Measurements from ENCODE around the gene CHCHD3.
"Not testable (repeated sequence)": the region's sequence is repeated elsewhere in the genome, so short reads cannot be mapped to it uniquely, and the experiment has no call there.

CHCHD3 gene

DNA sequence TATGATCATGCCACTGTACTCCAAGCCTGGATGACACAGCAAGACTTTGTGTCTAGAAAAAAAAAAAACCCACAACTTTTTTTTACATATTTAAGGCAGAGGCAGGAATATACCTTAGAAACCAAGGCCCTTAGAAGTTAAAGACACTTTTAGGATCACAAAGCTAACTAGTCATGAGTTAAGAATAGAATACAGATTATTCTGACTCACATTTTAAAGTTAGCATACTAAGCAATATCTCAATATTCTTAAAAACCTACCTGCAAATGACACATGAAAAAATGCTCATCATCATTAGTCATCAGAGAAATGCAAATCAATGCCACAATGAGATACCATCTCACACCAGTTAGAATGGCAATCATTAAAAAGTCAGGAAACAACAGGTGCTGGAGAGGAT lies 177.7 kb downstream of the CHCHD3 start:
- Histone ChIP-seq H3K4me1 (ENCODE audit: control insufficient read depth in 5 of 5, insufficient read depth in 5 of 5, low read length in 5 of 5) (no peaks in the 10 kb centered on the region), H3K27ac (ENCODE audit: low read depth, low read length) (no peak overlapping the region), H3K9ac (ENCODE audit: low read length in 5 of 5) (no peak overlapping the region), H3K4me3 (ENCODE audit: low read depth in 1 of 5, low read length in 5 of 5) (no peak overlapping the region), H3K36me3 (ENCODE audit: control insufficient read depth in 5 of 5, insufficient read depth in 5 of 5, low read length in 5 of 5) (peaks cover 0 to 9% (median 0%) of the 10 kb centered on the region in 5 donors), H3K27me3 (ENCODE audit: control insufficient read depth in 5 of 5, insufficient read depth in 4 of 5, low read length in 5 of 5) (no peaks in the 10 kb centered on the region), H3K9me3 (ENCODE audit: control insufficient read depth in 5 of 5, low read length in 5 of 5) (no peaks in the 10 kb centered on the region)

DNA sequence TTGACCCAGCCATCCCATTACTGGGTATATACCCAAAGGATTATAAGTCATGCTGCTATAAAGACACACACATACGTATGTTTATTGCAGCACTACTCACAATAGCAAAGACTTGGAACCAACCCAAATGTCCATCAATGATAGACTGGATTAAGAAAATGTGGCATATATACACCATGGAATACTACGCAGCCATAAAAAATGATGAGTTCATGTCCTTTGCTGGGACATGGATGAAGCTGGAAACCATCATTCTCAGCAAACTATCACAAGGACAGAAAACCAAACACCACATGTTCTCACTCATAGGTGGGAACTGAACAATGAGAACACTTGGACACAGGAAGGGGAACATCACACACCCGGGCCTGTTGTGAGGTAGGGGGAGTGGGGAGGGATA lies 179.6 kb downstream of the CHCHD3 start:
- H3K36me3 ChIP-seq (ENCODE audit: control insufficient read depth in 5 of 5, insufficient read depth in 5 of 5, low read length in 5 of 5); H3K4me3 ChIP-seq (ENCODE audit: low read depth in 1 of 5, low read length in 5 of 5); H3K9me3 ChIP-seq (ENCODE audit: control insufficient read depth in 5 of 5, low read length in 5 of 5); H3K9ac ChIP-seq (ENCODE audit: low read length in 5 of 5); H3K27ac ChIP-seq (ENCODE audit: low read depth, low read length); H3K27me3 ChIP-seq (ENCODE audit: control insufficient read depth in 5 of 5, insufficient read depth in 4 of 5, low read length in 5 of 5); H3K4me1 ChIP-seq (ENCODE audit: control insufficient read depth in 5 of 5, insufficient read depth in 5 of 5, low read length in 5 of 5): not testable (repeated sequence)

DNA sequence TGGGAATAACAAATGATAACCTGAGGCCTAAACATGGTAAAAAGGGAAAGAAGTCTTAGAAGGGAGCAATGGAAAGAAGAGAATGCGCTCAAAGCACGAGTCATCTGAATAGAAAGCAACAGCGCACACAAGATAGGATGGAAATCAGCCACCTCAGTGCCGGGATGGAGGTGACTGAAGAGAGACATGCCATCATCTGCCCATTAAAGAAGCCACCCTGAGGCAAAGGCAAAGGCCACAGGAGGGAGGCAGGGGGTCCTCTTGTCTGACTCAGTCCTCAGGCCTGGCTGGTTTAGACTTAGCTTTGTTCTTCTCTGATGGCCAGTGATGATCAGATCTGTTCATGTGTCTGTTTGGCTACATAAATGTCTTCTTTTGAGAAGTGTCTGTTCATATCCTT lies 180.6 kb downstream of the CHCHD3 start:
- Histone ChIP-seq H3K27ac (ENCODE audit: low read depth, low read length) (no peak overlapping the region), H3K36me3 (ENCODE audit: control insufficient read depth in 5 of 5, insufficient read depth in 5 of 5, low read length in 5 of 5) (peaks cover 0 to 13% (median 2%) of the 10 kb centered on the region in 5 donors), H3K27me3 (ENCODE audit: control insufficient read depth in 5 of 5, insufficient read depth in 4 of 5, low read length in 5 of 5) (no peaks in the 10 kb centered on the region), H3K9ac (ENCODE audit: low read length in 5 of 5) (no peak overlapping the region), H3K4me1 (ENCODE audit: control insufficient read depth in 5 of 5, insufficient read depth in 5 of 5, low read length in 5 of 5) (no peaks in the 10 kb centered on the region), H3K4me3 (ENCODE audit: low read depth in 1 of 5, low read length in 5 of 5) (no peak overlapping the region), H3K9me3 (ENCODE audit: control insufficient read depth in 5 of 5, low read length in 5 of 5) (no peaks in the 10 kb centered on the region)

DNA sequence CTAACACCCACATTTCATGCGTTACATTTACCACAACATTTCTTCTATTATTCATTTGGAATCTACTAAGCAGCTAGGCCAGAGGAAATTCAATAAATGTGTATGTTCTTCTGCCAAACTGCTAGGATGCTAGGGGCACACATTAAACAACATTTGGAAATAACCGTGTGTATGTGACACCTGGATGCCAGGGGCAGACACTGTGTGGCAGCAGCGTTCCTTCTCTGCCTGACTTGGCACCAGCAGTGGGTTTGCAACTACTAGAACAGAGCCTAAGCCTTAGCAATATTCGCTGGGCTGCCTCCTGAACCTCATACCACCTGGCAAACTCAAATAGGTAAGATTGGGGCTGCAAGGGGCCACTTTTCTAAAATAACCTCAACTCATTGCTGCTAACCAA lies 182.1 kb downstream of the CHCHD3 start:
- Histone ChIP-seq H3K27ac (ENCODE audit: low read depth, low read length) (no peak overlapping the region), H3K4me1 (ENCODE audit: control insufficient read depth in 5 of 5, insufficient read depth in 5 of 5, low read length in 5 of 5) (no peaks in the 10 kb centered on the region), H3K27me3 (ENCODE audit: control insufficient read depth in 5 of 5, insufficient read depth in 4 of 5, low read length in 5 of 5) (no peaks in the 10 kb centered on the region), H3K36me3 (ENCODE audit: control insufficient read depth in 5 of 5, insufficient read depth in 5 of 5, low read length in 5 of 5) (peaks cover 0 to 13% (median 2%) of the 10 kb centered on the region in 5 donors), H3K9me3 (ENCODE audit: control insufficient read depth in 5 of 5, low read length in 5 of 5) (no peaks in the 10 kb centered on the region), H3K4me3 (ENCODE audit: low read depth in 1 of 5, low read length in 5 of 5) (no peak overlapping the region), H3K9ac (ENCODE audit: low read length in 5 of 5) (no peak overlapping the region)

DNA sequence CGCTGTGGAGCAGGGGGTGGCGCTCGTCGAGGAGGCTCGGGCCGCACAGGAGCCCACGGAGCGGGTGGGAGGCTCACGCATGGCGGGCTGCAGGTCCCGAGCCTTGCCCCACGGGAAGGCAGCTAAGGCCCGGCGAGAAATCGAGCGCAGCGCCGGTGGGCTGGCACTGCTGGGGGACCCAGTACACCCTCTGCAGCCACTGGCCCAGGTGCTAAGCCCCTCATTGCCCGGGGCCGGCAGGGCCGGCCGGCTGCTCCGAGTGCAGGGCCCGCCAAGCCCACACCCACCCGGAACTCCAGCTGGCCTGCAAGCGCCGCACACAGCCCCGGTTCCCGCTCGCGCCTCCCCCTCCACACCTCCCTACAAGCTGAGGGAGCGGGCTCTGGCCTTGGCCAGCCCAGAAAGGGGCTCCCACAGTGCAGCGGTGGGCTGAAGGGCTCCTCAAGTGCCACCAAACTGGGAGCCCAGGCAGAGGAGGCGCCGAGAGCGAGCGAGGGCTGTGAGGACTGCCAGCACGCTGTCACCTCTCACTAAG lies 183.2 kb downstream of the CHCHD3 start:
- not testable (repeated sequence) for H3K27me3 ChIP-seq (ENCODE audit: control insufficient read depth in 5 of 5, insufficient read depth in 4 of 5, low read length in 5 of 5); H3K4me3 ChIP-seq (ENCODE audit: low read depth in 1 of 5, low read length in 5 of 5); H3K36me3 ChIP-seq (ENCODE audit: control insufficient read depth in 5 of 5, insufficient read depth in 5 of 5, low read length in 5 of 5); H3K27ac ChIP-seq (ENCODE audit: low read depth, low read length); H3K4me1 ChIP-seq (ENCODE audit: control insufficient read depth in 5 of 5, insufficient read depth in 5 of 5, low read length in 5 of 5); H3K9me3 ChIP-seq (ENCODE audit: control insufficient read depth in 5 of 5, low read length in 5 of 5); H3K9ac ChIP-seq (ENCODE audit: low read length in 5 of 5)

DNA sequence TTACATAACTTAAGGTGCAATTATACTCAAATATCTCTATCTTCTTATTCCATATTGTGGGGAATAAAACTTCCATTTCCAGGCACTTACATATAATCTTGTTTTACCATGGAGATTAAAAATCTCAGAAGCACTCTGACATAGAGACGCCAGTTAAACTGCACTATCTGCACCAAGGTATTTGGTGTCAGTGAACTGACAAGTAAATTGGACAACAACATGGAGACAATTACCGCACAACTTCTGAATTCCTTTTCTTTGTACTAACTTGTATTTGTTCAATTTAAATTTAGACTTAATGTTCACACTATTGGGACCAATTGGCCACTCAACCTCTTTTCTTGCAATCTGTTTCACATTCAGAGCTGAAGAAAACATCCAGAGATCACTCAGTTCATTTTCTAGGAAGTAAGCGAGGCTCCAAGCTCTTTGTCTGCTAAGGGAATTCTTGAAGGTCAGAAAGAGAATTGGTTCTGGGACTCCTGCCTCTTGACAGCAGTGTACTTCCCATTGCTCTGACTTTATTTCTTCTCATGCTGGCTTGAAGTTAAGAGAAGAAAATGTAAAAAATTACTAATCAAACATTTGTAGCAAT lies 184.7 kb downstream of the CHCHD3 start:
- no peaks in the 10 kb centered on the region for H3K4me1 ChIP-seq (ENCODE audit: control insufficient read depth in 5 of 5, insufficient read depth in 5 of 5, low read length in 5 of 5)
- no peaks in the 10 kb centered on the region for H3K27me3 ChIP-seq (ENCODE audit: control insufficient read depth in 5 of 5, insufficient read depth in 4 of 5, low read length in 5 of 5)
- no peaks in the 10 kb centered on the region for H3K9me3 ChIP-seq (ENCODE audit: control insufficient read depth in 5 of 5, low read length in 5 of 5)
- H3K36me3 ChIP-seq (ENCODE audit: control insufficient read depth in 5 of 5, insufficient read depth in 5 of 5, low read length in 5 of 5): peaks cover 0 to 10% (median 2%) of the 10 kb centered on the region in 5 donors
- H3K4me3 ChIP-seq (ENCODE audit: low read depth in 1 of 5, low read length in 5 of 5): no peak overlapping the region
- H3K9ac ChIP-seq (ENCODE audit: low read length in 5 of 5): no peak overlapping the region
- no peak overlapping the region for H3K27ac ChIP-seq (ENCODE audit: low read depth, low read length)

DNA sequence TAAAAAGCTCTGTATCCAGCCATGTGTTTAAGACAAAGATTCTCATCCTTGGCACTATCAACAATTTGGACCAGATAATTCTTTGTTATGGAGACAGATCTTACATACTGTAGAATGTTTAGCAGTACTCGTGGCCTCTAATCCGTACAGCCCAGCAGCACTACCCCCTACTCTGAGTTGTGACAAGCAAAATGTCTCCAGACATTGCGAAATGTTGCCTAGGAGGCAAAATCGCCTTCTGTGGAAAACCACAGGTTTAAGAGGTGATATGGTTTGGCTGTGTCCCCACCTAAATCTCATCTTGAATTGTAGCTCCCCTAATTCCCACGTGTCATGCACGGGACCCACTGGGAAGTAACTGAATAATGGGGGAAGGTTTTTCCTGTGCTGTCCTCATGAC lies 186.7 kb downstream of the CHCHD3 start:
- Histone ChIP-seq H3K4me1 (ENCODE audit: control insufficient read depth in 5 of 5, insufficient read depth in 5 of 5, low read length in 5 of 5) (no peaks in the 10 kb centered on the region), H3K27ac (ENCODE audit: low read depth, low read length) (no peak overlapping the region), H3K9ac (ENCODE audit: low read length in 5 of 5) (no peak overlapping the region), H3K27me3 (ENCODE audit: control insufficient read depth in 5 of 5, insufficient read depth in 4 of 5, low read length in 5 of 5) (no peaks in the 10 kb centered on the region), H3K4me3 (ENCODE audit: low read depth in 1 of 5, low read length in 5 of 5) (no peak overlapping the region), H3K36me3 (ENCODE audit: control insufficient read depth in 5 of 5, insufficient read depth in 5 of 5, low read length in 5 of 5) (peaks cover 0 to 10% (median 2%) of the 10 kb centered on the region in 5 donors), H3K9me3 (ENCODE audit: control insufficient read depth in 5 of 5, low read length in 5 of 5) (no peaks in the 10 kb centered on the region)

DNA sequence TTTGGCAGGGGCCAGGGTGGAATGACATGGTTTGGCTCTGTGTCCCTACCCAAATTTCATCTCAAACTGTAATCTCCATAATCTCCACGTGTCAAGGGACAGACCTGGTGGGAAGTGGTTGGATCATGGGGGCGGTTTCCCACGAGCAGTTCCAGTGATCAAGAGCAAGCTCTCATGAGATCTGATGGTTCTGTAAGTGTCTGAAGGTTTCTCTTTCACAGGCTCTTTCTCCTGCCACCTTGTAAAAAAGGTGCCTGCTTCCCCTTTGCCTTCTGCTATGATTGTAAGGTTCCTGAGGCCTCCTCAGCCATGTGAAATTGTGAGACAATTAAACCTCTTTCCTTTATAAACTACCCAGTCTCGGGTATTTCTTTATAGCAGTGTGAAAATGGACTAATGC lies 188.3 kb downstream of the CHCHD3 start:
- Histone ChIP-seq H3K27me3 (ENCODE audit: control insufficient read depth in 5 of 5, insufficient read depth in 4 of 5, low read length in 5 of 5) (no peaks in the 10 kb centered on the region), H3K9me3 (ENCODE audit: control insufficient read depth in 5 of 5, low read length in 5 of 5) (no peaks in the 10 kb centered on the region), H3K36me3 (ENCODE audit: control insufficient read depth in 5 of 5, insufficient read depth in 5 of 5, low read length in 5 of 5) (peaks cover 0 to 10% (median 0%) of the 10 kb centered on the region in 5 donors), H3K27ac (ENCODE audit: low read depth, low read length) (no peak overlapping the region), H3K4me1 (ENCODE audit: control insufficient read depth in 5 of 5, insufficient read depth in 5 of 5, low read length in 5 of 5) (no peaks in the 10 kb centered on the region), H3K9ac (ENCODE audit: low read length in 5 of 5) (no peak overlapping the region), H3K4me3 (ENCODE audit: low read depth in 1 of 5, low read length in 5 of 5) (no peak overlapping the region)

DNA sequence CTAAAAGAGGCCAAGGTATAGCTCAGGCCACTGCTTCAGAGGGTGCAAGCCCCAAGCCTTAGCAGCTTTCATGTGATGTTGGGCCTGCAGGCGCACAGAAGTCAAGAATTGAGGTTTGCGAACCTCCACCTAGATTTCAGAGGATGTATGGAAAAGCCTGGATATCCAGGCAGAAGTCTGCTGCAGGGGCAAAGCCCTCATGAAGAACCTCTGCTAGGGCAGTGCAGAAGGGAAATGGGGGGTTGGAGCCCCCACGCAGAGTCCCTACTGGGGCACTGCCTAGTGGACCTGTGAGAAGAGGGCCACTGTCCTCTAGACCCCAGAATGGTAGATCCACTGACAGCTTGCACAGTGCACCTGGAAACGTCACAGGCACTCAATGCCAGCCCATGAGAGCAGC lies 189.1 kb downstream of the CHCHD3 start:
- not testable (repeated sequence) for H3K27me3 ChIP-seq (ENCODE audit: control insufficient read depth in 5 of 5, insufficient read depth in 4 of 5, low read length in 5 of 5); H3K4me1 ChIP-seq (ENCODE audit: control insufficient read depth in 5 of 5, insufficient read depth in 5 of 5, low read length in 5 of 5); H3K36me3 ChIP-seq (ENCODE audit: control insufficient read depth in 5 of 5, insufficient read depth in 5 of 5, low read length in 5 of 5); H3K4me3 ChIP-seq (ENCODE audit: low read depth in 1 of 5, low read length in 5 of 5); H3K27ac ChIP-seq (ENCODE audit: low read depth, low read length); H3K9ac ChIP-seq (ENCODE audit: low read length in 5 of 5); H3K9me3 ChIP-seq (ENCODE audit: control insufficient read depth in 5 of 5, low read length in 5 of 5)

DNA sequence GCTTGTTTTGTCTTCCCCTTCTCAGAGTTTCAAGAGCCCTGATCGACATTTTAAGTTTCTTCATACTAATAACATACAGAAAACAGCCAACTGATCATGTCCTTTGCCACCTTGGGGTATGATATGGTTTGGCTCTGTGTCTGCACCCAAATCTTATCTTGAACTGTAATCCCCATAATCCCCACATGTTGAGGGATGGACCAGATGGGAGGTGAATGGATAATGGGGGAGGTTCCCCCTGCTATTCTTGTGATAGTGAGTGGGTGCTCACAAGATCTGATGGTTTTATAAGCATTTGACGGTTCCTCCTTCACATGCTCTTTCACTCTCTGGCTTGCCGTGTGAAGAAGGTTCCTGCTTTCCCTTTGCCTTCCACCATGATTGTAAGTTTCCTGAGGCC lies 190.3 kb downstream of the CHCHD3 start:
- Histone ChIP-seq H3K36me3 (ENCODE audit: control insufficient read depth in 5 of 5, insufficient read depth in 5 of 5, low read length in 5 of 5) (no peaks in the 10 kb centered on the region), H3K9ac (ENCODE audit: low read length in 5 of 5) (no peak overlapping the region), H3K27ac (ENCODE audit: low read depth, low read length) (no peak overlapping the region), H3K4me3 (ENCODE audit: low read depth in 1 of 5, low read length in 5 of 5) (no peak overlapping the region), H3K9me3 (ENCODE audit: control insufficient read depth in 5 of 5, low read length in 5 of 5) (no peaks in the 10 kb centered on the region), H3K4me1 (ENCODE audit: control insufficient read depth in 5 of 5, insufficient read depth in 5 of 5, low read length in 5 of 5) (no peaks in the 10 kb centered on the region), H3K27me3 (ENCODE audit: control insufficient read depth in 5 of 5, insufficient read depth in 4 of 5, low read length in 5 of 5) (no peaks in the 10 kb centered on the region)

Measured in subcutaneous abdominal adipose tissue (tissue), 5 donors.